Astrocyte (in vitro differentiated cells and primary cell): ENCODE results near the gene CWC27. TPM values are rescaled to one million over a fixed set of nuclear protein-coding genes. Genes with fewer than 3 reads are reported as not detected.

Experiments
- DNase-seq: peaks from one replicate; pipeline ENCODE4 v3.0.0-alpha.2; 2010; ENCODE audit warnings: low read depth
- FAIRE-seq: peaks from 2 replicates; lab custom pipeline; 2011; peaks lifted over from hg19 to GRCh38; lab: Jason Lieb, UNC
- H2AFZ ChIP-seq: 2 replicates; pipeline ENCODE4 v1.6.0; 2012; ENCODE audit warnings: low read depth, low read length, inconsistent platforms
- H3K27ac ChIP-seq: 2 replicates; pipeline ENCODE4 v1.5.1; 2011; ENCODE audit warnings: low read depth, low read length, inconsistent platforms
- H3K27me3 ChIP-seq: 2 replicates; pipeline ENCODE4 v1.6.0; 2011; ENCODE audit warnings: low read length, inconsistent platforms; ENCODE audit not compliant: insufficient read depth
- H3K36me3 ChIP-seq: 2 replicates; pipeline ENCODE4 v1.5.1; 2011; ENCODE audit warnings: low read length, inconsistent platforms; ENCODE audit not compliant: insufficient read depth
- H3K4me1 ChIP-seq: 2 replicates; pipeline ENCODE4 v1.5.1; 2011; ENCODE audit warnings: low read length, inconsistent platforms; ENCODE audit not compliant: insufficient read depth
- H3K4me2 ChIP-seq: 2 replicates; pipeline ENCODE4 v1.6.0; 2012; ENCODE audit warnings: low read length, inconsistent platforms
- H3K4me3 ChIP-seq: 2 replicates; pipeline ENCODE4 v1.5.1; 2011; ENCODE audit warnings: low read depth, mild to moderate bottlenecking, low read length, inconsistent platforms; ENCODE audit not compliant: insufficient read depth
- H3K79me2 ChIP-seq: 2 replicates; pipeline ENCODE4 v1.6.0; 2012; ENCODE audit warnings: mild to moderate bottlenecking, low read length, inconsistent platforms; ENCODE audit not compliant: insufficient read depth
- H3K9ac ChIP-seq: 2 replicates; pipeline ENCODE4 v1.6.0; 2012; ENCODE audit warnings: mild to moderate bottlenecking, low read length, inconsistent platforms
- H3K9me3 ChIP-seq: 2 replicates; pipeline ENCODE4 v1.5.1; 2012; ENCODE audit warnings: low read depth, mild to moderate bottlenecking, low read length, inconsistent platforms; ENCODE audit not compliant: insufficient read depth
- H4K20me1 ChIP-seq: 2 replicates; pipeline ENCODE4 v1.6.0; 2012; ENCODE audit warnings: low read length, inconsistent platforms; ENCODE audit not compliant: insufficient read depth
- H3K27ac Mint-ChIP-seq: one replicate; pipeline ENCODE4 v1.8.0; 2021; ENCODE audit warnings: mild to moderate bottlenecking, mixed read lengths; ENCODE audit not compliant: unreplicated experiment
- H3K27me3 Mint-ChIP-seq: one replicate; pipeline ENCODE4 v1.8.0; 2021; ENCODE audit warnings: low read depth, mixed read lengths; ENCODE audit not compliant: unreplicated experiment
- H3K36me3 Mint-ChIP-seq: one replicate; pipeline ENCODE4 v1.8.0; 2021; ENCODE audit warnings: low read depth, mixed read lengths; ENCODE audit not compliant: unreplicated experiment
- H3K4me1 Mint-ChIP-seq: one replicate; pipeline ENCODE4 v1.8.0; 2021; ENCODE audit warnings: low read depth, mixed read lengths; ENCODE audit not compliant: unreplicated experiment
- H3K4me3 Mint-ChIP-seq: one replicate; pipeline ENCODE4 v1.8.0; 2021; ENCODE audit warnings: mild to moderate bottlenecking, moderate library complexity, mixed read lengths; ENCODE audit not compliant: unreplicated experiment
- H3K9me3 Mint-ChIP-seq: one replicate; pipeline ENCODE4 v1.8.0; 2021; ENCODE audit warnings: mild to moderate bottlenecking, mixed read lengths; ENCODE audit not compliant: unreplicated experiment
- EZH2 ChIP-seq: IDR thresholded peaks from 2 replicates; pipeline ENCODE4 v1.6.1; 2012; ENCODE audit warnings: mild to moderate bottlenecking, low read length, inconsistent platforms; ENCODE audit not compliant: insufficient read depth
- total RNA-seq: library from RNA; stranded (reverse); gene quantifications from 2 replicates; pipeline ENCODE4 v1.2.1, GENCODE V29; 2021
- TF ChIP-seq, protein P1 (sequence below): IDR thresholded peaks from 2 replicates; pipeline ENCODE4 v1.5.1; 2011; ENCODE audit warnings: low read depth, mild to moderate bottlenecking, inconsistent platforms, low read length, moderate library complexity; ENCODE audit not compliant: insufficient read depth

CWC27 gene
- total RNA-seq, 1 donor from 2014 or later = 25.7 TPM

DNA sequence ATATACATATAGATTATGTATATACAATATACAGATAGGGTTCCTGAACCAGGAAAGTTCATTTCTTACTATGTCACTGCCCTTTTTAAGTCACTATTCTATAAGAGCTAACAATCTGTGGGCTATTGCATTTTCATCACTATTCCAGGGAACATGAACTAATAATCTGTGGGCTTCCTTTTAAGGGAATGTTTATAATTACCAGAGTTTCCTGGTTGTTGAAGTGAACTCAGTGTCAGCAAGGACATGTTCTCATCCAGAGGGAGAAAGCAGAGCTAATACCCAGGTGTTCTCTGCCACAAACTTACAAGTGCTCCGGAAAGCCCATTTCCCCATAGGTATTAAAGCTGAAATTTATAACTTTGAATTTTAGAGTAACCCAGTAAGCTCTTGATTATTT is 69.6 kb downstream of the CWC27 start:
- H3K36me3 ChIP-seq = no peaks in the 10 kb centered on the region
- H3K4me1 ChIP-seq = peaks cover 4% of the 10 kb centered on the region
- H4K20me1 ChIP-seq = no peaks in the 10 kb centered on the region
- FAIRE-seq (no peak), DNase-seq (no peak)
- H3K9me3 ChIP-seq = no peaks in the 10 kb centered on the region
- H3K79me2 ChIP-seq = no peaks in the 10 kb centered on the region
- no peak overlapping the region for H3K4me3 ChIP-seq
- Mint-ChIP-seq H3K9me3 (peaks cover 4% of the 10 kb centered on the region), H3K27me3 (no peaks in the 10 kb centered on the region), H3K27ac (no peak overlapping the region), H3K4me3 (no peak overlapping the region), H3K4me1 (peaks cover 8% of the 10 kb centered on the region), H3K36me3 (peaks cover 16% of the 10 kb centered on the region)
- TF ChIP-seq, protein P1, sequence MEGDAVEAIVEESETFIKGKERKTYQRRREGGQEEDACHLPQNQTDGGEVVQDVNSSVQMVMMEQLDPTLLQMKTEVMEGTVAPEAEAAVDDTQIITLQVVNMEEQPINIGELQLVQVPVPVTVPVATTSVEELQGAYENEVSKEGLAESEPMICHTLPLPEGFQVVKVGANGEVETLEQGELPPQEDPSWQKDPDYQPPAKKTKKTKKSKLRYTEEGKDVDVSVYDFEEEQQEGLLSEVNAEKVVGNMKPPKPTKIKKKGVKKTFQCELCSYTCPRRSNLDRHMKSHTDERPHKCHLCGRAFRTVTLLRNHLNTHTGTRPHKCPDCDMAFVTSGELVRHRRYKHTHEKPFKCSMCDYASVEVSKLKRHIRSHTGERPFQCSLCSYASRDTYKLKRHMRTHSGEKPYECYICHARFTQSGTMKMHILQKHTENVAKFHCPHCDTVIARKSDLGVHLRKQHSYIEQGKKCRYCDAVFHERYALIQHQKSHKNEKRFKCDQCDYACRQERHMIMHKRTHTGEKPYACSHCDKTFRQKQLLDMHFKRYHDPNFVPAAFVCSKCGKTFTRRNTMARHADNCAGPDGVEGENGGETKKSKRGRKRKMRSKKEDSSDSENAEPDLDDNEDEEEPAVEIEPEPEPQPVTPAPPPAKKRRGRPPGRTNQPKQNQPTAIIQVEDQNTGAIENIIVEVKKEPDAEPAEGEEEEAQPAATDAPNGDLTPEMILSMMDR = no peak
- TF ChIP-seq EZH2 = no peak
- no peaks in the 10 kb centered on the region for H3K27me3 ChIP-seq
- H3K9ac ChIP-seq = peak overlapping the region; percentile 24
- peak overlapping the region; percentile 46 for H3K27ac ChIP-seq
- peak overlapping the region; percentile 34 for H3K4me2 ChIP-seq
- no peak overlapping the region for H2AFZ ChIP-seq

DNA sequence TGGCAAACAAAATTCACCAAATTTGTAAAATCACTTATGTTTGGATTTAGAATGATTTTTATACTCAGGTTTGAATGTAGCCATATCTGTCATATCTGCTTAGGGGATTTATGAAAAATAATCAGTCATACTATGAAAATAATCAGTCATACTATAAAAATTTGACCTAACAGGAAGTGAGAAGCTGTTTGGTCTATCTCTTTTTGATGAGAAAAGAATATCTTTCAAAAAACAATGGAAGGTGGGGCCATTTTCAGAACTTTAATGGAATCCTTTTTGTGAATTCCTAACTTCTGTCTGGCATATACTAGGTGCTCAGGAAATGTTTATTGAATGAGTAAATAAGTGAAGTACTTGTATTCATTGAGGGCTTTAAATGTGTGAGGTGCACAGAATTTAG is 70.1 kb downstream of the CWC27 start:
- H3K27ac ChIP-seq = peak overlapping the region; percentile 47
- H3K4me3 ChIP-seq = no peak overlapping the region
- Mint-ChIP-seq H3K9me3 (peaks cover 4% of the 10 kb centered on the region), H3K27ac (no peak overlapping the region), H3K4me1 (peaks cover 8% of the 10 kb centered on the region), H3K27me3 (no peaks in the 10 kb centered on the region), H3K36me3 (peaks cover 17% of the 10 kb centered on the region), H3K4me3 (no peak overlapping the region)
- no peak overlapping the region for H2AFZ ChIP-seq
- H3K27me3 ChIP-seq = no peaks in the 10 kb centered on the region
- H4K20me1 ChIP-seq = no peaks in the 10 kb centered on the region
- no peak for DNase-seq
- no peak for FAIRE-seq
- no peaks in the 10 kb centered on the region for H3K36me3 ChIP-seq
- no peaks in the 10 kb centered on the region for H3K79me2 ChIP-seq
- no peaks in the 10 kb centered on the region for H3K9me3 ChIP-seq
- H3K9ac ChIP-seq = no peak overlapping the region
- TF ChIP-seq, protein P1 = no peak
- no peak for TF ChIP-seq EZH2
- H3K4me1 ChIP-seq = peaks cover 4% of the 10 kb centered on the region
- peak overlapping the region; percentile 34 for H3K4me2 ChIP-seq

DNA sequence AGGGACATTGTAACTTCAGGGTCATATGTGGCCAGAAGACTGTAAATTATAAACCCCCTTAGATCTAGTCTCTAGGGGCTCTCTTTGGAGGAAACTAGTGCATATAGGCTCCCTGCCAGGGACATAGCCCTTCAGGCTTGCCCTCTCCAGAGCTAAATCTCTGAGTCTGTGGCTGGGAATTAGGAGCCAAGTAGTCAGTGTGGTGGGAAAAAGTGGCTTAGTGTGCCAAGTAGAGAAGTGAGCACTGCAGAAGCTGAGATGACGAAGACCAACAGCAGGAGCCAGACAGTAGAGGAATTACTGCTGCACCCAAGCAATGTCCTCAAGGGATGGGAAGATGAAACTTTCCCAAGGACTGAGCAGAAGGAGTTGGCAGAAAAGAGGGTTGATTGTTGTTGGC is 71.2 kb downstream of the CWC27 start:
- H3K9me3 Mint-ChIP-seq = peaks cover 6% of the 10 kb centered on the region
- FAIRE-seq (no peak), DNase-seq (no peak)
- no peaks in the 10 kb centered on the region for H3K36me3 ChIP-seq
- H3K4me3 Mint-ChIP-seq = no peak overlapping the region
- H2AFZ ChIP-seq = no peak overlapping the region
- no peak overlapping the region for H3K4me3 ChIP-seq
- peaks cover 8% of the 10 kb centered on the region for H3K4me1 Mint-ChIP-seq
- peak overlapping the region; percentile 47 for H3K27ac ChIP-seq
- no peaks in the 10 kb centered on the region for H3K27me3 ChIP-seq
- H3K27ac Mint-ChIP-seq = no peak overlapping the region
- TF ChIP-seq EZH2 = no peak
- TF ChIP-seq, protein P1 = no peak
- no peaks in the 10 kb centered on the region for H3K79me2 ChIP-seq
- H3K36me3 Mint-ChIP-seq = peaks cover 26% of the 10 kb centered on the region
- H3K4me1 ChIP-seq = peaks cover 4% of the 10 kb centered on the region
- no peak overlapping the region for H3K4me2 ChIP-seq
- H3K27me3 Mint-ChIP-seq = no peaks in the 10 kb centered on the region
- H4K20me1 ChIP-seq = no peaks in the 10 kb centered on the region
- H3K9me3 ChIP-seq = no peaks in the 10 kb centered on the region
- H3K9ac ChIP-seq = no peak overlapping the region
